GM12878 (cell line): ENCODE data around the gene FAHD1. TPM values are rescaled to one million over a fixed set of nuclear protein-coding genes. Genes with fewer than 3 reads are reported as not detected.

Experiments
- ATAC-seq: fragments of 200-7000 bp; cut with Tn5 transposase; 3 replicates; pipeline ENCODE4 v1.9.1; 2020; ENCODE audit warnings: mild to moderate bottlenecking, moderate library complexity
- BruUV-seq: library from RNA; stranded (reverse); fragments of 400-500 nt; replicated peaks from 2 replicates; lab custom pipeline; 2021; lab: Mats Ljungman, UMichigan
- CTCF ChIA-PET: fragments of 300-600 bp; sonication (Branson Sonifier 250); formaldehyde crosslinking; extraction: SDS; loops from one replicate; lab custom pipeline; 2021; ENCODE audit warnings: inconsistent platforms; lab: Yijun Ruan, JAX
- POLR2A ChIA-PET: fragments of 350-600 bp; formaldehyde crosslinking; extraction: SDS; loops from one replicate; lab custom pipeline; 2021; ENCODE audit warnings: inconsistent platforms; lab: Charles Lee
- RAD21 ChIA-PET: fragments of 300-600 bp; sonication (Branson Sonifier 250); formaldehyde crosslinking; loops from one replicate; lab custom pipeline; 2023; ENCODE audit warnings: antibody characterized with exemption; ENCODE audit not compliant: unreplicated experiment; lab: Charles Lee
- SMC1A ChIA-PET: fragments of 300-600 bp; sonication (Branson Sonifier 250); formaldehyde crosslinking; loops from one replicate; lab custom pipeline; 2023; ENCODE audit not compliant: unreplicated experiment, uncharacterized antibody; lab: Charles Lee
- DNase-seq: peaks from one replicate; pipeline ENCODE4 v3.0.0-alpha.2; 2011; ENCODE audit warnings: low read depth, low spot score
- FAIRE-seq: peaks from 3 replicates; lab custom pipeline; 2011; peaks lifted over from hg19 to GRCh38; lab: Jason Lieb, UNC
- H2AFZ ChIP-seq: 2 replicates; pipeline ENCODE4 v1.6.0; 2011; ENCODE audit warnings: low read depth, low read length, control low read depth; ENCODE audit not compliant: control insufficient read depth
- H3K27ac ChIP-seq: 2 replicates; pipeline ENCODE4 v1.5.1; 2011; ENCODE audit warnings: control low read depth; ENCODE audit not compliant: control insufficient read depth, insufficient read depth
- H3K27me3 ChIP-seq, 2 experiments: replicated peaks in 1 of 2; 2 replicates each; pipeline versions ENCODE4 v1.6.0 to v1.6.1; 2011; ENCODE audit warnings: low read length in 1 of 2; ENCODE audit not compliant: control insufficient read depth in 2 of 2, insufficient read depth in 2 of 2
- H3K36me3 ChIP-seq, 2 experiments: 2 replicates each; pipeline ENCODE4 v1.5.1; 2011; ENCODE audit warnings: low read length in 1 of 2; ENCODE audit not compliant: control insufficient read depth in 2 of 2, insufficient read depth in 2 of 2
- H3K4me1 ChIP-seq: 2 replicates; pipeline ENCODE4 v1.6.1; 2011; ENCODE audit warnings: mild to moderate bottlenecking, low read length, moderate library complexity, mixed read lengths; ENCODE audit not compliant: control insufficient read depth, insufficient read depth
- H3K4me2 ChIP-seq: 2 replicates; pipeline ENCODE4 v1.6.0; 2011; ENCODE audit warnings: control low read depth; ENCODE audit not compliant: control insufficient read depth, insufficient read depth
- H3K4me3 ChIP-seq: fragments of 200-600 bp; sonication (generic); 2 replicates; pipeline ENCODE4 v1.5.1; 2016
- H3K79me2 ChIP-seq: 2 replicates; pipeline ENCODE4 v1.6.0; 2011; ENCODE audit warnings: low read length; ENCODE audit not compliant: control insufficient read depth, insufficient read depth
- H3K9ac ChIP-seq: 2 replicates; pipeline ENCODE4 v1.8.0; 2011; ENCODE audit warnings: low read length, control low read depth, mixed read lengths; ENCODE audit not compliant: control insufficient read depth, insufficient read depth
- H3K9me3 ChIP-seq: replicated peaks from 3 replicates; pipeline ENCODE4 v1.5.1; 2011; ENCODE audit warnings: mild to moderate bottlenecking, low read length; ENCODE audit not compliant: control insufficient read depth, insufficient read depth
- H4K20me1 ChIP-seq: 2 replicates; pipeline ENCODE4 v1.6.0; 2011; ENCODE audit not compliant: control insufficient read depth, insufficient read depth
- ASH2L ChIP-seq: fragments of 300-600, 200-600 bp; sonication (generic); IDR thresholded peaks from 2 replicates; pipeline ENCODE4 v1.6.1; 2017; ENCODE audit warnings: low read depth, mild to moderate bottlenecking, borderline replicate concordance
- E2F8 ChIP-seq: fragments of 450-650 bp; IDR thresholded peaks from 2 replicates; pipeline ENCODE4 v1.6.1; 2018; ENCODE audit warnings: mild to moderate bottlenecking, low read depth, moderate library complexity; ENCODE audit not compliant: partially characterized antibody
- NR2C1 ChIP-seq: fragments of 450-650 bp; IDR thresholded peaks from 2 replicates; pipeline ENCODE4 v1.6.1; 2017; ENCODE audit warnings: antibody characterized with exemption, mild to moderate bottlenecking, moderate library complexity
- POLR2A ChIP-seq: IDR thresholded peaks from 2 replicates; pipeline ENCODE4 v1.6.1; 2011; ENCODE audit warnings: low read depth, mild to moderate bottlenecking, low read length
- SREBF2 ChIP-seq: IDR thresholded peaks from 2 replicates; pipeline ENCODE4 v1.6.1; 2012; ENCODE audit warnings: mild to moderate bottlenecking, low read length
- ZNF207 ChIP-seq: fragments of 450-650 bp; IDR thresholded peaks from 2 replicates; pipeline ENCODE4 v1.6.1; 2014; ENCODE audit warnings: antibody characterized with exemption, mild to moderate bottlenecking, borderline replicate concordance
- ZNF217 ChIP-seq: fragments of 450-650 bp; IDR thresholded peaks from 2 replicates; pipeline ENCODE4 v1.6.1; 2017; ENCODE audit warnings: antibody characterized with exemption, mild to moderate bottlenecking
- ZNF622 ChIP-seq: fragments of 450-650 bp; IDR thresholded peaks from 2 replicates; pipeline ENCODE4 v1.6.1; 2017; ENCODE audit warnings: mild to moderate bottlenecking, inconsistent platforms
- WGBS: methylation state at CpG from one replicate; pipeline ENCODE4 v1.1.6; 2016; ENCODE audit warnings: low lambda C conversion rate; ENCODE audit not compliant: insufficient replicate concordance, insufficient coverage; ENCODE audit errors: missing lambda C conversion rate; 5-methylcytosine and 5-hydroxymethylcytosine counted together
- in situ Hi-C: fragments of 300-500 bp; cut with MboI; formaldehyde crosslinking; loops from 9 replicates; pipeline ENCODE4 v1.14.3; 2018; ENCODE audit warnings: mixed read lengths
- intact Hi-C: fragments of 100-400 bp; cut with micrococcal nuclease; formaldehyde crosslinking; loops from one replicate; pipeline ENCODE4 v1.14.2; 2022; ENCODE audit not compliant: unreplicated experiment
- polyA plus RNA-seq, 11 experiments: library from polyadenylated mRNA; depleted of rRNA in 4 of 11; unstranded in 6 of 11; stranded (reverse) in 5 of 11; fragments of >200 nt; fragmentation: Nextera tagmentation in 4 of 11; fragmentation: Illumina TruSeq in 1 of 11; extraction: Ambion mirVana in 4 of 11; extraction: Trizol in 1 of 11; gene quantifications; 1 replicate in 1 of 11; 2 replicates in 10 of 11; pipeline versions ENCODE4 v1.2.1 to v1.2.3, GENCODE V29; 2011 to 2016; ENCODE audit warnings: inconsistent platforms in 2 of 11, missing spikeins in 2 of 11, low read depth in 1 of 11
- total RNA-seq, 4 experiments: library from RNA; depleted of rRNA in 3 of 4; stranded (reverse); fragments of >200 nt in 3 of 4; fragmentation: Illumina TruSeq in 1 of 4; extraction: Trizol in 1 of 4; gene quantifications; 2 replicates each; pipeline versions ENCODE4 v1.2.1 to v1.2.3, GENCODE V29; 2013 to 2021
- TF ChIP-seq, protein P1 (sequence below): IDR thresholded peaks from 2 replicates; pipeline ENCODE4 v1.6.1; 2012; ENCODE audit warnings: low read depth, low read length, improper control_type of control experiment
- TF ChIP-seq, protein P2 (sequence below): IDR thresholded peaks from 2 replicates; pipeline ENCODE4 v1.6.1; 2011; ENCODE audit warnings: mild to moderate bottlenecking, low read depth, low read length, moderate library complexity; ENCODE audit not compliant: insufficient replicate concordance

Gene FAHD1
- total and polyA plus RNA-seq, 10 of the 15 experiments (the other 5 are each of a cell fraction or from before 2014, with no cell fraction given): 4.3 to 43.0 (median 18.8) TPM

DNA sequence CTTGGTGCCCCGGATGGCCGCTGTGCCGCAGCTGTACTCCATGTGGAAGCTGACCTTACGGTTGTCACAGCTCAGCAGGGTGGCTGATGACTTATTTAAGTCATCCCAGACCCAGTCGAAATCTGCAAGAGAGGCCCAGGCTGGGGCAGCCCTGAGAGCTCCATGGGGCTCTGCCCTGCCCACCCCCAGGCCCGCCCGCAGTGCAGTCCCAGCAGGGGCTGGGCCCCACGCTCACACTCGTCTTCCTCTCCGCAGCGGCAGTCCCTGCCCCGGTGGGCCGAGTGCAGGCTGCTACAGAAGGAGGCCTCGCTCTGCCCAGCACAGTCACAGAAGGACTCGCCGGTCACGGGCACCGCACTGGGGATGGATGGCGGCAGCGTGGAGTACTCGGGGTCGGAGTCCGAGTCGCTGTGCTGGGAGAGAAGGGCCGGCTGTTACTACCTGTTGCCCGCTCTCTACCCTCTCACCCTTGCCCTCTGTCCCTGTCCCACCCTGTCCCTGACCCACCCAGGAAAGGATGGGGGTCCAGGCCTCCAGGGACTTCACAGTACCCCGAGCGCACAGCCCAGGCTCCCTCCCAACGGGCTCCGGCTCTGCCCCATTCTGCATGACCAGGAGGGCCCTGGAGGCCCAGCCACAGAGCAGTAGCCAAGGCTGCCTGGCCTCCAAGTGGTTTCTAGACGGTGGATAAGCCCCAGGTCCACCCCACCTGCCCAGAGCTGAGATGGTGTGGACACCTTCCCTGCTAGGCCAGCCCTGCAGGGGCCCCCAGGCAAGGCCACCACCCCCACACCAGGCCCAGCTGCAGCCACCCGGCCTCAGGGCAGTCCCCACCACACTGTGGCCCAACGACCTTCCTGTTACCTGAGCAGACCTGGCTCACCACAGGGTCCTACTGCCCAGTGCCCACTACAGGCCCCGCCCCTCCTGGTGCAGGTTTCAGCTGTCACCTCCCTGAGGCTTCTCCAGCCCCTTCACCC is 48.5 kb upstream of the FAHD1 start:
- CTCF ChIA-PET: no interaction called here
- H3K4me2 ChIP-seq: no peak overlapping the region
- H3K9me3 ChIP-seq: no peaks in the 10 kb centered on the region
- DNase-seq (no peak), FAIRE-seq (no peak), ATAC-seq (no peak)
- BruUV-seq: no TSS peak
- H3K27me3 ChIP-seq: no peaks in the 10 kb centered on the region
- intact Hi-C loops (no loop called here), in situ Hi-C loops (no loop called here)
- H3K27ac ChIP-seq: no peak overlapping the region
- SMC1A ChIA-PET: no interaction called here
- no peaks in the 10 kb centered on the region for H4K20me1 ChIP-seq
- TF ChIP-seq SREBF2 (no peak), POLR2A (peak; percentile 32)
- POLR2A ChIA-PET: interaction anchor here (1.2 kb wide), 1 partner anchor 73 kb away, joined by 3 read pairs; the partner anchor contains the start of gene MAPK8IP3
- peaks cover 17% of the 10 kb centered on the region for H3K4me1 ChIP-seq
- no peak overlapping the region for H3K9ac ChIP-seq
- peaks cover 3 to 8% of the 10 kb centered on the region in 2 experiments; a peak in 3 of 4 replicates for H3K36me3 ChIP-seq
- WGBS: 80% methylated on average over 32 of the region's 34 CpGs
- RAD21 ChIA-PET: no interaction called here
- no peak overlapping the region for H2AFZ ChIP-seq
- H3K4me3 ChIP-seq: no peak overlapping the region
- H3K79me2 ChIP-seq: peaks cover 16% of the 10 kb centered on the region

DNA sequence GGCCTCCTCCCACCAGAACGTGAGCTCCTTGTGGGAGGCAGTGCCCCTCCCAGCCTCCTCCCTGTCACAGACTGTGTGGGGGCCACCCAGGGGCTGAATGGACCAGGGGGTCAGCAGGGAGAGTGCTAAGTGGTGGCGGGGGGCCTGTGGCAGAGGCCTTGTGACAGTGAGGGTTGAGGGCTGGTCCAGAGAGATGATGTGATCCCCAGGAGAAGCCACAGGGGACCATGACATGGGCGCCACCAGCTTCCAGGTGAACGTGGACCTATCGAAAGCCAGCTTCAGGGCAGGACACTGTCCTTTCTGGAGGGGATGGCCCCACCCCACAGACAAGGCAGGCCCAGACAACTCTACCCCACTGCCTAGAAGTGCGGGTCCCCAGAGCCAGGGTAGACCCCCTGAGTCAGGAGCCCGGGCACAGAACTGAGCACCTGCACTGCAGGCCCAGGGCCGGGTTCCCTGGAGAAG is 47.7 kb upstream of the FAHD1 start:
- BruUV-seq: no TSS peak
- ChIA-PET POLR2A (interaction anchor here (1.2 kb wide), 1 partner anchor 74 kb away, joined by 3 read pairs; the partner anchor contains the start of gene MAPK8IP3), RAD21 (interaction anchor here (0.6 kb wide), 1 partner anchor 306 kb away, joined by 3 read pairs; no protein-coding TSS in a partner anchor), SMC1A (no interaction called here), CTCF (no interaction called here)
- FAIRE-seq (no peak), ATAC-seq (no peak), DNase-seq (no peak)
- H3K4me2 ChIP-seq: no peak overlapping the region
- no peaks in the 10 kb centered on the region for H3K9me3 ChIP-seq
- no peak overlapping the region for H3K9ac ChIP-seq
- in situ Hi-C loops: no loop called here
- peaks cover 14% of the 10 kb centered on the region for H3K79me2 ChIP-seq
- WGBS: 73% methylated on average over 7 of the region's 8 CpGs
- H3K27me3 ChIP-seq: no peaks in the 10 kb centered on the region
- peaks cover 12% of the 10 kb centered on the region for H3K4me1 ChIP-seq
- no peaks in the 10 kb centered on the region for H4K20me1 ChIP-seq
- peaks cover 3 to 8% of the 10 kb centered on the region in 2 experiments; a peak in 3 of 4 replicates for H3K36me3 ChIP-seq
- no peak overlapping the region for H2AFZ ChIP-seq
- H3K27ac ChIP-seq: no peak overlapping the region
- intact Hi-C loops: no loop called here
- H3K4me3 ChIP-seq: no peak overlapping the region
- TF ChIP-seq NR2C1: no peak
- no peak for TF ChIP-seq ZNF217
- no peak for TF ChIP-seq ZNF622
- TF ChIP-seq ZNF207: no peak
- TF ChIP-seq E2F8: no peak
- TF ChIP-seq, protein P1, sequence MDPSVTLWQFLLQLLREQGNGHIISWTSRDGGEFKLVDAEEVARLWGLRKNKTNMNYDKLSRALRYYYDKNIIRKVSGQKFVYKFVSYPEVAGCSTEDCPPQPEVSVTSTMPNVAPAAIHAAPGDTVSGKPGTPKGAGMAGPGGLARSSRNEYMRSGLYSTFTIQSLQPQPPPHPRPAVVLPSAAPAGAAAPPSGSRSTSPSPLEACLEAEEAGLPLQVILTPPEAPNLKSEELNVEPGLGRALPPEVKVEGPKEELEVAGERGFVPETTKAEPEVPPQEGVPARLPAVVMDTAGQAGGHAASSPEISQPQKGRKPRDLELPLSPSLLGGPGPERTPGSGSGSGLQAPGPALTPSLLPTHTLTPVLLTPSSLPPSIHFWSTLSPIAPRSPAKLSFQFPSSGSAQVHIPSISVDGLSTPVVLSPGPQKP: no peak
- TF ChIP-seq, protein P2, sequence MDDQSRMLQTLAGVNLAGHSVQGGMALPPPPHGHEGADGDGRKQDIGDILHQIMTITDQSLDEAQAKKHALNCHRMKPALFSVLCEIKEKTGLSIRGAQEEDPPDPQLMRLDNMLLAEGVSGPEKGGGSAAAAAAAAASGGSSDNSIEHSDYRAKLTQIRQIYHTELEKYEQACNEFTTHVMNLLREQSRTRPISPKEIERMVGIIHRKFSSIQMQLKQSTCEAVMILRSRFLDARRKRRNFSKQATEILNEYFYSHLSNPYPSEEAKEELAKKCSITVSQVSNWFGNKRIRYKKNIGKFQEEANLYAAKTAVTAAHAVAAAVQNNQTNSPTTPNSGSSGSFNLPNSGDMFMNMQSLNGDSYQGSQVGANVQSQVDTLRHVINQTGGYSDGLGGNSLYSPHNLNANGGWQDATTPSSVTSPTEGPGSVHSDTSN: no peak
- no peak for TF ChIP-seq ASH2L
